GM12892 (cell line): ENCODE results near the gene XPR1.

ENCODE experiments used
- POLR2A ChIP-seq: IDR thresholded peaks from 2 replicates; pipeline ENCODE4 v1.6.1; 2011; ENCODE audit warnings: low read depth, low read length, control low read depth
- POLR2AphosphoS5 ChIP-seq: IDR thresholded peaks from 2 replicates; pipeline ENCODE4 v1.6.1; 2011; ENCODE audit warnings: low read depth, low read length, control low read depth

DNA sequence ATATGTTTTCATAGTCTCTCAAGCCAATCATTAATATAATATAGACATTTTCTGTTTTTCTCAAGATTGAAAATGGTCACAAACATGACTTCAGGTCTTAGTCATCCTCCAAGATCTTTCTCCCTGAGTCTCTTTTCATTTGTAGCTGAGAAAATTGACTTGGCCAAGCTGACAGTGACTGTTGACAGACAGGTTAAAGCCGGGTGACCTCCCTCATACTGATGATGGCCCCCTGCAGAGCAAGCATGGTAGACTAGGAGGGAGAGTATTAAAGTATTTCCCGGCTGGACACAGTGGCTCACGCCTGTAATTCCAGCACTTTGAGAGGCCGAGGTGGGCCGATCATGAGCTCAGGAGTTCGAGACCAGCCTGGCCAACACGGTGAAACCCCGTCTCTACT lies 274.1 kb downstream of the XPR1 start:
- TF ChIP-seq POLR2AphosphoS5: no peak
- TF ChIP-seq POLR2A: no peak
